Erythroblast (primary cell): ENCODE data around the gene GGCX.

Experiments used
- GATA1 ChIP-seq: IDR thresholded peaks from 2 replicates; pipeline ENCODE4 v1.6.1; 2011; ENCODE audit warnings: low read depth, mild to moderate bottlenecking, control low read depth, low read length, moderate library complexity
- POLR2A ChIP-seq: IDR thresholded peaks from 2 replicates; pipeline ENCODE4 v1.6.1; 2011; ENCODE audit warnings: mild to moderate bottlenecking, low read length

DNA sequence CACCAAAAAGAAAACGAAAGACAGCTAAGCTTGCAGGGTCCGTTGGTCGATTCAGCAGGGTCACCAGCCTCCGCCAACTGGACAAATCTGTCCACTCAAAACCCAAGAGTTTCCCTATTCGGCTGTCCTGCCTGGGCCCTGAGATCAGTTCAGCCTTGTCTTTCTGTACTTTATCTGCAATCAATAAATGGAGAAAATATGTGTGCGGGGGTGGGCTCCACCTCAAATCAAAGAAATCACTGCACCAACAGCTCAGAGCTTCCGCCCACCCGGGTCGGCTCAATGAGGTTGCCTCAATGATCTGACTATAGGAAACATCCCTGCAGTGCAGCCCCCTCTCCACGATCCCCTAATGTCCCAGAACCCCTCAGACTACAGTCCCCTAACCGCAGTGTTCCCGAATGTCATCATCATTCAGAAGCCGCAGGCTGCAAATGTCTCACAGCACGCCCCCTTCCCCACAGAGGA is 447 bp downstream of the GGCX start:
- no peak for TF ChIP-seq POLR2A
- no peak for TF ChIP-seq GATA1
